ENCODE measurements around the gene UBE2E1. TPM values are rescaled to one million over a fixed set of nuclear protein-coding genes. Genes with fewer than 3 reads are reported as not detected.
"Not testable (repeated sequence)": the region's sequence is repeated elsewhere in the genome, so short reads cannot be mapped to it uniquely, and the experiment has no call there.

Gene UBE2E1
- total RNA-seq, 1 donor from 2014 or later, result 96.6 TPM

DNA sequence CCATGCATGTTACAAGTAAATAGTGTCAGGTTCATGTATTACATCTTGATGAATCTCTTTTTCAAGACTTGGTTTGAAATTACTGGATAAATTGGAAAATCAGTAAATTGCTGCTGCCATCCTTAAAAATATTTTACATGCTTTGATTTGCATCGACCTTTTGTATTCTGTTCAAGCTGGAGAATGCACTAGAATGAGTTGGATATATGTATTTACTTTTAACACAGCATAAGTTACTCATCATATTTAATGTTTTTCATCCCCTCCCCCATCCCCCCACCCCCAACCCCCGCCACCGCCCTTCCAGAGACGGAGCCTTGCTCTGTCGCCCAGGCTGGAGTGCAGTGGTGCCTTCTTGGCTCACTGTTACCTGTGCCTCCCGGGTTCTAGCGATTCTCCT is 16.8 kb downstream of the UBE2E1 start:
- no peak for ATAC-seq

DNA sequence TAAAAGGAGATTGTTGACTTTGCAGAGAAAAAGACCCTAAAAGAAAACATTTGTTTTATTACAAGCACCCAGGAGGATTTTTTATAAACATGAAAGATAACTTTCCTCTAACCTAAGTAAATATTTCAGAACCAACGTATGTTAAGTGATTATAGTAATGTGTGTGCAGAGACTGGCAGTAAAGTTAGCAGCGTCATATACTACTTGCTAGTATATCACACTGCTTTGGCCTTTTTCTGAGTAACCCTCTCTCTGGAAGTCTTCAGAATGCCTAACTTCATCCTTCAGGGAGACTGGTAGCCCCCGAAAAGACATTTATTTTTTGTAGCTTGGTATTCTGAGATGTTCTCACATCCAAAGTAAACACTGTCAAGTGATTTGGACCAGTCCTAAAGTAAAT is 17.9 kb downstream of the UBE2E1 start:
- ATAC-seq, result no peak

DNA sequence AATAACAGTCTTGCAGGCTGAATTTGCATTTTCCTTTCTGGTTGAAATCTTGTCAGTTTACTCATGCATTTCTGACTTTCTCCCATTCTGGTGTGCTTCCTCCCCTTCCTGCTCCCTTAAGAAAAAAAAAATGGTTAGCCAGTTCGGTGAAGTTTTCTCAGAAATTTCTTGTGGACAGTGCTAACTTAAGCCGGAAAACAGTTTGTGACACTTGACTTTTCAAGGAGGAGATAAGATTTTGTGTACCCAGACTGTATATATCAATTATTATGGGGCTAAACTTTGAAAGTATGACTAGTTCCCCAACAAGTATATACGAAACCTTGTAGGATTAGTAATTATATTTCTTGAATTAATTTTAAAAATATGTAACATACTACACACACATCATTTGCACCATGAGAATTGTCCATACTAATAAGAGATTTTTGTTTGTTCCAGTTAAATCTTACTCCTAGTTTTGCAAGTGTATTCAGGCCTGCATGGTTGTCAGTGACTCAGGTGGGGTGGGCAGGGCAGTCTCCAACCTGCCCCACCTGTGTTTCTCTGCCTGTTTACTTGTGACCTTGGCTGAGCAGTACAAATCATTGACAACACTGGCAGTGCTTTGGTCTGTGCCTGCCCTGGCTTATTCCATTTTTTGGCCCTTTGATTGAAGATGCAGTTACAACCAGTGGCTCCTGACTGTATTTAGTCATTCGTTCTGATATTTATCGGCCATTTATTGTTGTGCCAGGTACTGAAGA is 19.1 kb downstream of the UBE2E1 start:
- ATAC-seq, result peak; percentile 92

DNA sequence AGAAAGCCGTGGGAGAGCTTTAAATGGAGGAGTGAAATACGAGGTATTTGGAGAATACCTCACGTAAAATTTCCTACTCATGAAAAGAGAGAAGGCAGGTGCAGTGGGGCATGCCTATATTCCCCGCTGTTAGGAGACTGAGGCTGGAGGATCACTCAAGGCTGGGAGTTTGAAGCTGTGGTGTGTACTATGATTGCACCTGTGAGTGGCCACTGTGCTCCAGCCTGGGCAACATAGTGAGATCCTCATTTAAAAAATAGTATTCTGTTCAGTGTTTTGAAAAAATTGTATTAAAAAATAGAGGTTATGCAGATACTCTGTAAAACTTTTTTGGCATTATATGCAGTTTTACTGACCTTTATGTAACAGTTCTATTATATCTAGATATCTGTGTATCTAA is 20.0 kb downstream of the UBE2E1 start:
- ATAC-seq, result no peak

DNA sequence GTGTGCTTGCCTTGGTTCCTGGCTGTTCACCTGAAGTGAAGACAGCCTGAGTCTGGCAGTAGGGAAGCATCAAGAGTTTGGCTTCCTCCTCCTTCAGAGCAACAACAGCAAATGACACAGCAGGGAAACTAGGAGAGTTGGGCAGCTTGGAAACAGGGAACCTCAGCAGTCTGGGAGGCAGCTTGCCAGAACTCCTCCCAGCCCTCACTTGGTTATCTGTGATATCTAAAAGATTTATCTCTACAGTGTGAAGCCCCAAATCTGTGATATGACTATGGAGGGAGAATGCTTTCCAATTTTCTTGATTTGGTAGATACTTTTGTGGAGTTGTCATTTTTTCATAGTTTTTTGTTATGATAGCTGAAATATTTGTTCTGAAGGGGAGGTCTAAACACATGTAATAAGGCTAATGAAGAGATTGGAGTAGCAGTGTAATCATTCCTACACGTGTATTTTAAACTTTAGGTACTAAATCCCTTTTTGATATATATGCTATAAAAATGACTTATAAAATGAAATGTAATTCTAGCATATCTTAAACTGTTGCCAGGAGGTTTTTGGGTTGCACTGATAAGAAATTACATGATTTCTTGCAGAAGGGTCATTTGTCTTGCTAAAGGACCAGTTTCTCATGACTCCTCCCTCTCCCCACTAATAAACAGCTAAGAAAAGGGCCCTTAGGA is 20.8 kb downstream of the UBE2E1 start:
- no peak for ATAC-seq

DNA sequence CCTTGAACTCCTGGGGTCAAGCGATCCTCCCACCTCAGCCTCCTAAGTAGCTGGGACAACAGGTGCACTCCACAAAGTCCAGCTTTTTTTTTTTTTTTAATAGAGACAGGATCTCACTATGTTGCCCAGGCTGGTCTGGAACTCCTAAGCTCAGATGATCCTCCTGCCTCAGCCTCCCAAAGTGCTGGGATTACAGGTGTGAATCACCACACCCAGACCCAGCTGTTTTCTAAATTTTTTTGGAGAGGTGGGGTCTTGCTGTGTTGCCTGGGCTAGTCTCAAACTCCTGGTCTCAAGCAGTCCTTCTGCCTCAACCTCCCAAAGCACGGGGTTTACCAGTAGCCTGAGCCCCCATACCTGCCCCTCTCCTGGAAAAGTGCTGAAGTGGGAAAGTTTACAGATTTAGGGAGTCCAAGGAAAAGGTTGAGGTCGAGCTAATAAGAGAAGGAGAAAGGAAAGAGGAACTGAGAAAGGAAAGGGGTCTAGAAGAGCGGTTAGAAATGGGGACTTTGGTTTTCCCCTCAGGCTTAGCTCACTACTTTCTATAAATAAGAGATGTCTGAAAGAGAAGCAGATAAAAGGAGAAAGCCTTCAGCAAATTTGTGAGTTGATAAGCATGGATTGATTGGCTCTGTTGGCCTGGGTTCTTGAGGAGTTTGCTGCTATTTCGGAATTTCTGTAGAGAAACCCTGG is 23.6 kb downstream of the UBE2E1 start:
- ATAC-seq, result no peak

DNA sequence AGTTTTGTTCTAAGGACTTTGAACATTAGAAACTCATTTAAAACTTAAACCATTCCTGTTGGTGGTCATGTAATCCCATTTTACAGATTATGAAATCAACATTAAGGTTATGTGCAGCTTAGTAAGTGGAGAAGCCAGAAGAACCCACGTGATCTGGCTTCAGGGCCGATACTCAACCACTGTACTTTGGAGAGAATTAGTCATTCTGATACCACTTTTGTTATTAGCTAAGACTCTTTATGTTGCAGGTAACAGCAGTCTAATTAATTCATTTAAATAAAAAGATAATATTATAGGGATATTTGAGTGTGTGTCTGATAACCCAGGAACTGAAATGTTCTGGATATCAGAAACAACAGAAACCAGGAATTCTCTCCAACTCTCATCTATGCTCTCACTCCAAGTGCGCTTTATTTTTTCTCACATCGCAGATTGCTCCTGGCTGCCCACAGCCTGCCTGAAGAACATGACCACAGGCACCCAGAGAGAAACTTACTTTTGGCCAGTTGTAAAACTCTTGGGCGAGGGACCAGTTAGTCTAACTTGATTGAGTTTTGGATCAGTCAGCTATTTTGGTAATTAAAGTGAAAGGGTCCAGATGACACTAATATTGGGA is 25.2 kb downstream of the UBE2E1 start:
- peak; percentile 85 for ATAC-seq

GRCh38 chr3:23831517-23832394 is 26.0 kb downstream of the UBE2E1 start:
- ATAC-seq, result peak; percentile 55

GRCh38 chr3:23832523-23832922 is 26.8 kb downstream of the UBE2E1 start:
- no peak for ATAC-seq

DNA sequence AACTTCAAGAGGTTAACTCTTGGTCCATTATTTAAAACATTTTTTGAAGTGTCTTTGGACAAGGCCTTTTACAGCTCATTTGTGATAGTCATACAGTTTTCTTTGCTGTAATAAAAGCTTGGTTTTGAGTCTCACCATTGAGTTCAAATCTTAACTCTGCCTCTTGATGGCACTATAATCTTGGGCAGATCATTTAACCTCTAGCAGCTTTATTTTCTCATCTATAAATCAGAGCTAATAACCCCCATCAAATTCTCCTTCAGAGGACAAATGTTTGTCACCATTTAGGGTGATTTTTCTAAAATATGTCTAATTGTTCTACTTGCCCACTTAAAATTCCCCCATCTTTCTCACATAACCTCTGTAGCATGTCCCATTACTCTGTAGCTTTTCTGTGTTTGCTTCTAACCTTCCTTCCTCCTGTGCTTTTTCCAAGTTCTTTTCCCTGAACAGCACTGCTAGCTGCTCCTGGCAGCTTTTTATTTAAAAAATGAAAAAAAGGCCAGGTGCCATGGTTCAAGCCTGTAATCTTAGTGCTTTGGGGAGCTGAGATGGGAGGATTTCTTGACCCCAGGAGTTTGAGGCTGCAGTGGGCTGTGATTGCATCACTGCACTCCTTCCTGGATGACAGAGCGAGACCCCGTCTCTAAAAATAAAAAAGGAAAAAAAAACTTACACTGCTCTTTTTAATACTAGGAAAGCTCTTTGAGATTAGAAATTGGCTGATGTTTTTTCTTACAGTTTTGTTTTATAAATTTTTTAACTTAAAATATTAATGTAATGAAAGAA is 28.5 kb downstream of the UBE2E1 start:
- ATAC-seq, result no peak

DNA sequence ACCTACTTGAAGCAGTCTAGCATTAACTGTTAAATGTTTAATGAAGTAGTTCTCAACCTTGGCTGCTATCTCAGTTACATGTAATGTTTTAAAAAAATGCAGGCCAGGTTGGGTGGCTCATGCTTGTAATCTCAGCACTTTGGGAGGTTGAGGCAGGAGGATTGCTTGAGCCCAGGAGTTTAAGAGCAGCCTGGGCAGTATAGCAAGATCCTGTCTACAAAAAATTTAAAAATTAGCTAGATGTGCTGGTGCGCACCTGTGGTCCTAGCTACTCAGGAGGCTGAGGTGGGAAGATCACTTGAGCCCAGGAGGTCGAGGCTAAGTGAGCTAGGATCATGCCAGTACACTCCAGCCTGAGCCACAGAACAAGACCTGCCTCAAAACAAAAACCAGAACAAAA is 29.3 kb downstream of the UBE2E1 start:
- ATAC-seq, result no peak

GRCh38 chr3:23835802-23836201 is 30.0 kb downstream of the UBE2E1 start:
- ATAC-seq, result no peak

DNA sequence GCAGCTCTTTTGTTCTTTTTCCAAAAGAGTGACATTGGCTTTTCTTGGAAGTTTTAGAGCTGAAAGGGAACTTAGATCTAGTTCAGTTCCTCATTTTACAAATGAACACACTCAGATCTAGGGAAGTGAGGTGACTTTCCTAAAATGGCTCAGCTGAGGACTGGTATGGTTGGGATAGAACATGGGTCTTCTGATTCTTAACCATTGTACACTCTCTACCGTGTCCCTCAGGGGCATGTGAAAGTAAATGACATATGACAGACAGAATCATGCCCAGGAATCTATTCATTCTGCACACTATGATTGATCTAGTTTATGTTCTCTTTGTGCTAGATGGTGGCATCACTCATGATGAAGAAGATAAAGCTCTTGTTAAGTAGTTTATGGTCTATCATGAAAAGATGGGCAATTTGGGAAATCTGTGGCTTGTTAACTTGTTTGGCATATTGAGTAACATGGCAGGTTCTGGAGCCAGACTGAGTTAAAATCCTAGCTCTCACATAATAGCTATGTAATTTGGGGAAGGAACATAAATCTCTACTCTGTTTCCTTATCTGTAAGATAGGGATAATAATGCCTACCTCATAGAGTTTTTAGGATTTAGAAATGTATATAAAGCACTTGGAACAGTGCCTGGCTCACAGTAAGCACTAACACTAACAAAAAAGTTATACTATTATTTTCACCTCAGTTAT is 30.9 kb downstream of the UBE2E1 start:
- ATAC-seq, result no peak

GRCh38 chr3:23837286-23837685 is 31.5 kb downstream of the UBE2E1 start:
- ATAC-seq, result no peak

GRCh38 chr3:23837691-23838090 is 31.9 kb downstream of the UBE2E1 start:
- ATAC-seq, result no peak

GRCh38 chr3:23840521-23840920 is 34.8 kb downstream of the UBE2E1 start:
- no peak for ATAC-seq

DNA sequence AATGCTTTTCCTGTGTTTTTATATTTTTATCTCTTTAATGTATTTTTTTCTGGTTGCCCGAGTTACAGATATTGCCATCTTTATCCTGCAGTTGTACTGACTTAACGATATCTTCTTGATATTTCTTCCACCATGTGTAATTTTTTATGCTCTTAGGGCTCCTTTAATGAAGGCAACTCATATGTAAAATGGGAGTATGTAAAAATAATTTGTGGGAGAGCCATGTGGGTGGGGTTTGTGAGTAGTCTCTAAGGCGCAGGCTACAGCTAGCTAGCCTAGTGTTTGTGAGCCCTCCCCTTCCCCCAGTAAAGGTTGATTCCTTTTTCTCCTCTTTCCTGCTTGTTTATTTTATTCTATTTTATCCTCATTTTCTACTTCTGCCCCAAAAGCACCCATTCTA is 38.1 kb downstream of the UBE2E1 start:
- no peak for ATAC-seq

- no peak for ATAC-seq
Observed at GRCh38 chr3:23845326-23846216, 39.8 kb downstream of the UBE2E1 start.

DNA sequence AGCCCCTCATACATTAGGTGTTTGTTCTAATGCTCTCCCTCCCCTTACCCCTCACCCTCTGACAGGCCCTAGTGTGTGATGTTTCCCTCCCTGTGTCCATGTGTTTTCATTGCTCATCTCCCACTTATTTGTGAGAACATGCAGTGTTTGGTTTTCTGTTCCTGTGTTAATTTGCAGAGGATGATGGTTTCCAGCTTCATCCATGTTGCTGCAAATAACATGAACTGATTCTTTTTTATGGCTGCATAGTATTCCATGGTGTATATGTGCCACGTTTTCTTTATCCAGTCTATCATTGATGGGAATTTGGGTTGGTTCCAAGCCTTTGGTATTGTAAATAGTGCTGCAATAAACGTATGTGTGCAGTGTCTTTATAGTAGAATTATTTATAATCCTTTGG is 43.7 kb downstream of the UBE2E1 start:
- not testable (repeated sequence) for ATAC-seq

DNA sequence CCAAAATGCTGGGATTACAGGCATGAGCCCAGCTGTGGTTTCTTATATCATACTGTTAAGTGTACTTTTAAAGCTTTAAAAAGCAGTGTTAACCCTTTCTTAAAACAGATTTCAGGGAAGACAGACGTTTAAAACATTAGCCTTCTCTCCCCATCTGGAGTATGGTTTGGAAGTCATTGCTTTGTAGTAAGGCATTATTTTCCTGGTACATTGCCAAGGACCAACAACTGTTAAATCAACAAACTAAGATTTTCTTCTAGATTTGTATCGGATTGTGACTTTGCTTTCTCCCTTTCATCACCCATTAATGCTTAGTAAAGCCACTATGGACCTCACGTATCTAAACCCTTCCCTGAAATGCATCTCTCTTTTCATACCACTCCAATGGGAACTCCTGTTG is 50.5 kb downstream of the UBE2E1 start:
- no peak for ATAC-seq
